Measurements from ENCODE around the gene CFAP157. TPM values are rescaled to one million over a fixed set of nuclear protein-coding genes. Genes with fewer than 3 reads are reported as not detected.

The CFAP157 gene
- total and polyA plus RNA-seq, 12 donors, result 0.11 to 0.94 (median 0.29) TPM; not detected in 5

GRCh38 chr9:127693143-127693542 lies 13.6 kb upstream of the CFAP157 start:
- Histone ChIP-seq H3K36me3 (replicated peaks in 1 of 2) (peaks cover 0 to 7% of the 10 kb centered on the region in 2 donors), H3K9me3 (replicated peaks in 1 of 3) (no peaks in the 10 kb centered on the region), H3K4me3 (no peak overlapping the region), H3K27me3 (no peaks in the 10 kb centered on the region), H3K4me1 (replicated peaks in 1 of 2) (peaks cover 0 to 7% of the 10 kb centered on the region in 2 donors), H3K27ac (no peak overlapping the region)
- no peak for DNase-seq
- intact Hi-C loops (cut with DNase I), result no loop called here
- 85 to 92% (median 91%) methylated on average over 9 to 10 of the region's 10 CpGs for WGBS, 4 donors
- no peak for TF ChIP-seq CTCF (IDR thresholded peaks at IDR 0.05)
- no peak for TF ChIP-seq POLR2A (IDR thresholded peaks at IDR 0.05)

GRCh38 chr9:127693697-127694096 lies 13.1 kb upstream of the CFAP157 start:
- TF ChIP-seq POLR2A (IDR thresholded peaks at IDR 0.05), result no peak
- no peak for TF ChIP-seq CTCF (IDR thresholded peaks at IDR 0.05)
- Histone ChIP-seq H3K4me1 (replicated peaks in 1 of 2) (peaks cover 0 to 8% of the 10 kb centered on the region in 2 donors), H3K36me3 (replicated peaks in 1 of 2) (peaks cover 0 to 7% of the 10 kb centered on the region in 2 donors), H3K9me3 (replicated peaks in 1 of 3) (no peaks in the 10 kb centered on the region), H3K27me3 (no peaks in the 10 kb centered on the region), H3K27ac (no peak overlapping the region), H3K4me3 (no peak overlapping the region)
- DNase-seq, result no peak
- intact Hi-C loops (cut with DNase I), result no loop called here
- 83 to 92% (median 88%) methylated on average over 4 of the region's 4 CpGs for WGBS, 4 donors

GRCh38 chr9:127694890-127695720 lies 11.7 kb upstream of the CFAP157 start:
- Histone ChIP-seq H3K4me3 (no peak overlapping the region), H3K9me3 (replicated peaks in 1 of 3) (no peaks in the 10 kb centered on the region), H3K27ac (no peak overlapping the region), H3K27me3 (no peaks in the 10 kb centered on the region), H3K4me1 (replicated peaks in 1 of 2) (peaks cover 0 to 13% of the 10 kb centered on the region in 2 donors), H3K36me3 (replicated peaks in 1 of 2) (no peaks in the 10 kb centered on the region)
- no peak for DNase-seq
- intact Hi-C loops (cut with DNase I), result no loop called here
- WGBS, 4 donors, result 84 to 88% (median 85%) methylated on average over 9 of the region's 9 CpGs
- no peak for TF ChIP-seq CTCF (IDR thresholded peaks at IDR 0.05)
- TF ChIP-seq POLR2A (IDR thresholded peaks at IDR 0.05), result no peak

- intact Hi-C loops (cut with DNase I), result no loop called here
- H3K4me3 ChIP-seq, result no peak overlapping the region
- no peaks in the 10 kb centered on the region for H3K27me3 ChIP-seq
- TF ChIP-seq CTCF (IDR thresholded peaks at IDR 0.05) (no peak), POLR2A (IDR thresholded peaks at IDR 0.05) (no peak)
- DNase-seq, result peak in 4 of 7 donors; percentile 43 to 64 (median 47)
- no peaks in the 10 kb centered on the region for H3K36me3 ChIP-seq (replicated peaks in 1 of 2)
- peaks cover 0 to 13% of the 10 kb centered on the region in 2 donors for H3K4me1 ChIP-seq (replicated peaks in 1 of 2)
- no peaks in the 10 kb centered on the region for H3K9me3 ChIP-seq (replicated peaks in 1 of 3)
- peak overlapping the region in 4 of 5 donors; percentile 32 to 94 (median 40) for H3K27ac ChIP-seq
- 45 to 64% (median 54%) methylated on average over 5 of the region's 5 CpGs for WGBS, 4 donors
Observed at GRCh38 chr9:127697575-127697974, 9.2 kb upstream of the CFAP157 start.
